Raji (cell line): ENCODE data around the gene LAIR1.

Source experiments
- POLR2A ChIP-seq: IDR thresholded peaks from 2 replicates; pipeline ENCODE4 v1.6.1; 2011; ENCODE audit warnings: low read depth, low read length, control low read depth; ENCODE audit not compliant: insufficient read depth

The LAIR1 gene, protein sequence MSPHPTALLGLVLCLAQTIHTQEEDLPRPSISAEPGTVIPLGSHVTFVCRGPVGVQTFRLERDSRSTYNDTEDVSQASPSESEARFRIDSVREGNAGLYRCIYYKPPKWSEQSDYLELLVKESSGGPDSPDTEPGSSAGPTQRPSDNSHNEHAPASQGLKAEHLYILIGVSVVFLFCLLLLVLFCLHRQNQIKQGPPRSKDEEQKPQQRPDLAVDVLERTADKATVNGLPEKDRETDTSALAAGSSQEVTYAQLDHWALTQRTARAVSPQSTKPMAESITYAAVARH

GRCh38 chr19:54364775-54365257, at the start of gene LAIR1:
TSS of gene LAIR1 (minus strand) at chr19:54364931. CDS start at chr19:54364804, 127 bp downstream.
- TF ChIP-seq POLR2A = no peak

- TF ChIP-seq POLR2A = no peak
Measured at GRCh38 chr19:54414156-54414555, 49.4 kb upstream of the LAIR1 start.

DNA sequence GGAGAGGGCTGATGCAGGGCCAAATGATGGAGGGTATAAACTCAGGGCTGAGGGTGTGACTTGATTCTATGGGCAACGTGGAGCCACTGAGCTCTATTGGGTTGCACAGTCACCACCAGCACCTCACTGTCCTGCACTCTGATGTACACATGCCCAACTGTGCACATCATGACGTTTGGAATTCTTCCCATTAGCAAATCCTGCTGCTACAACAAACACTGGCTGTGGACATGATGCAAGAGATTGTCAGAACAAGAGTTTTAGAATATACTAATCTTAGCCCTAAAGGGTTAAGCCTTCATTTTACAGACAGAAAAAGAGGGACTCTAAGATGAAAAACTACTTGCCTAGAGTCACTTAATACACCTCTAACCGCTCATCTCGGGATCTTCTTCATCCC, 48.1 kb upstream of the LAIR1 start:
- no peak for TF ChIP-seq POLR2A

DNA sequence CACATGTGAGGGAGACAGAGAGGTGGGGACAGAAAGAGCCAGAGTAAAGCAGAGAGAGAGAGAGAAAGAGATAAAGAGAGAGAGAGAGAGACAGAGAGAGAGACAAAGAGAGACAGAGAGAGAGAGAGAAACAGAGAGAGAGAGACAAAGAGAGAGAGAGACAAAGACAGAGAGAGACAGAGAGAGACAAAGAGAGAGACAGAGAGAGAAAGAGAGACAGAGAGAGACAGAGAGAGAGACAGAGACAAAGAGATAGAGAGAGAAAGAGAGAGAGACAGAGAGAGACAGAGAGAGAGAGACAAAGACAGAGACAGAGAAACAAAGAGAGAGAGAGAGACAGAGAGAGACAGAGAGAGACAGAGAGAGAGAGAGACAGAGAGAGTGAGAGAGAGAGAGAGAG, 46.3 kb upstream of the LAIR1 start:
- no peak for TF ChIP-seq POLR2A

- TF ChIP-seq POLR2A = no peak
Measured at GRCh38 chr19:54408456-54409026, 43.8 kb upstream of the LAIR1 start.

DNA sequence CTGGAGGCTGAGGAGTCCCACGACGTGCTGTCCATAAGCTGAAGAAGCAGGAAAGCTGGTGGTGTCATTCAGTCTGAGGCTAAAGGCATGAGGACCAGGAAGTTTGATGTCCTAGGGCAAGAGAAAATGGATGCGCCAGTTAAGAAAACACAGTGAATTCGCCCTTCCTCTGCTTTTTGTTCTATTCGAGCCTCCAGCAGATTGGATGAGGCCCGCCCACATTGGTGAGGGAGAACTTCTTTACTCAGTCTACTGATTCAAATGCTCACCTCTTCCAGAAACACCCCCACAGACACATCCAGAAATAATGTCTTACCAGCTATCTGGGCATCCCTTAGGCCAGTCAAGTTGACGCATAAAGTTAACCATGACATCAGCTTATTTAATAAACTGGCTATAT, 43.0 kb upstream of the LAIR1 start:
- TF ChIP-seq POLR2A = no peak

DNA sequence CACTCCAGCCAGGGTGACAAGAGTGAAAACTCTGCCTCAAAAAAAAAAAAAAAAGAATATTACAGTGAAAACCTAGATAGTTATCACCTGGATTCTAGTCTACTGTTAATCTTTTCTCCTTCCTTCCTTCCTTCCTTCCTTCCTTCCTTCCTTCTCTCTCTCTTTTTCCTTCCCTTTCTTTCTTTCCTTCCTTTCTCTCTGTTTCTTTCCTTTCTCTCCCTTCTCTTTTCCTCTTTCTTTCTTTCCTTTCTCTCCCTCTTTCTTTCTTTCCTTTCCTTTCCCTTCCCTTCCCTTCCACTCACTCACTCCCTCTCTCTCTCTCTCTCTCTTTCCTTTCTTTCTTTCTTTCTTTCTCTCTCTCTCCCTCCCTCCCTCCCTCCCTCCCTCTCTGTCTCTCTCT, 40.9 kb upstream of the LAIR1 start:
- TF ChIP-seq POLR2A = no peak

- no peak for TF ChIP-seq POLR2A
Measured at GRCh38 chr19:54403054-54403453, 38.3 kb upstream of the LAIR1 start.

- no peak for TF ChIP-seq POLR2A
Measured at GRCh38 chr19:54400913-54401312, 36.2 kb upstream of the LAIR1 start.

DNA sequence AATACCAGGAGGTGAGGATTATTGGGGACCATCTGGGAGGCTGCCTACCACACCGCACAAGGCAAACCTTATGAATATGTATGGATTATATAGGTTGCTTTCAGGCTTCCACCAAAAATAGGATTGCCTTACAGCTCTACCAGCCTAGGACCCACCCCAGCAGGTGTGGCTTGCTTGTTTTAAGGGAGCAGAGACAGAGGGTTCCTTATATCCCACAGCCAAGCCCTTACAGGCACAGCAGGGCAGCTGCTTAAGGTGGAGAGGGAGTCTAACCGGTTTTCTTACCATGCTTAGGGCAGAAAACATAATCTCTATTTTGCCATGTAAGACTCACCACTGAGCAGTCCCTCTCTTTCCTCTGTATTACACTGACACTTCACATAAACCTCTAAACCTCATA, 34.5 kb upstream of the LAIR1 start:
- TF ChIP-seq POLR2A = no peak

- no peak for TF ChIP-seq POLR2A
Measured at GRCh38 chr19:54395685-54396084, 31.0 kb upstream of the LAIR1 start.

DNA sequence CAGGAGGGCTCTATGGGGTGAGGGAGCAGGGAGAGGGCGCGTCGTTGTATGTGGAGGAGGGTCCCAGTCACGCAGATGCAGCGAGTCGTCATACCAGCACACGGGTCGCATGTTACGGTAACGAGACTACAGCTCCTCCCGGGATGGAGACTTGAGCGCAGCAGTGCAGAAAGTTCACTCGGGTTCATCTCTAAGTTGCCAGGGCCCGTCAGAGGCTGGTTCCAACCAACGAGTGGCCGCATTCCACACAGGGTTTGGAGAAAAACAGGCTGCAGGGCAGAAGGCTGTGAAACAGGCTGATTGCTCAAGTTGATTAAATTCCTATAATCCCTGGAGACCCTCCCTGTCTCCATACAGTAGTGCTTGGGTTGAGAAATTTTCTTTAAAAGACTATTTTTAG, 28.6 kb upstream of the LAIR1 start:
- no peak for TF ChIP-seq POLR2A

DNA sequence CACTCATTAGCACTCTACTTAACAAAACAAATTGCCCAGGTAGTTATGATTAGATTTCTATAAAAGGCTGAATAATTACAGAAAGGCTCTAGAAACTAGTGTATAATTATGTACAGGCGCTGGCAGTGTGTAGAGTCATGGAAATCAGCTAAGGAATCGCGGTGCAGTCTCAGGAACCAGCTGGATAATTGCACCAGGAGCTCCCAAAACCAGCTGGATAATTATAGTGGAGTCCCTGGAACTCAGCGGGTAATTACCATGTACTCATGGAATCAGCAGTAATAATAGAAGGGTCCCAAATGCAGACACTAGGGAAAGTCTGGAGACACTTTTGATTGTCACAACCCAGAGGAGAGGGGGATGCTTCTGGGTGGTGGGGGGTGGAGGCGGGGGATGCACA, 27.4 kb upstream of the LAIR1 start:
- TF ChIP-seq POLR2A = no peak

- TF ChIP-seq POLR2A = no peak
Measured at GRCh38 chr19:54391589-54392061, 26.9 kb upstream of the LAIR1 start.

GRCh38 chr19:54390942-54391577, 26.3 kb upstream of the LAIR1 start:
- no peak for TF ChIP-seq POLR2A

GRCh38 chr19:54389553-54389952, 24.8 kb upstream of the LAIR1 start:
- TF ChIP-seq POLR2A = no peak

GRCh38 chr19:54388802-54389139, 24.0 kb upstream of the LAIR1 start:
- TF ChIP-seq POLR2A = no peak
